H1 (cell line): ENCODE measurements around the gene OS9. TPM values are rescaled to one million over a fixed set of nuclear protein-coding genes. Genes with fewer than 3 reads are reported as not detected.

ENCODE experiments used
- CTCF ChIA-PET: fragments of 300-600 bp; sonication (Branson Sonifier 250); formaldehyde crosslinking; loops from one replicate; lab custom pipeline; 2021; ENCODE audit not compliant: partially characterized antibody; lab: Charles Lee
- POLR2A ChIA-PET: fragments of 300-600 bp; sonication (Branson Sonifier 250); formaldehyde crosslinking; loops from one replicate; lab custom pipeline; 2021; ENCODE audit warnings: inconsistent platforms; ENCODE audit not compliant: partially characterized antibody; lab: Charles Lee
- DNase-seq, 2 experiments: peaks; one replicate each; pipeline versions ENCODE4 v3.0.0 to v3.0.0-alpha.2; 2010 to 2022; ENCODE audit warnings: low spot score in 2 of 2, low read depth in 1 of 2, mixed read lengths in 1 of 2
- FAIRE-seq: peaks from 2 replicates; lab custom pipeline; 2011; peaks lifted over from hg19 to GRCh38; lab: Jason Lieb, UNC
- H2AFZ ChIP-seq: 2 replicates; pipeline ENCODE4 v1.8.1; 2012; ENCODE audit warnings: low read length, inconsistent platforms
- H2AK5ac ChIP-seq: 2 replicates; pipeline ENCODE4 v1.6.1; 2013; ENCODE audit warnings: low read depth, low read length
- H2BK120ac ChIP-seq: replicated peaks from 2 replicates; pipeline ENCODE3; 2013; ENCODE audit warnings: low read depth, low read length, inconsistent platforms
- H2BK12ac ChIP-seq: 2 replicates; pipeline ENCODE4 v1.6.1; 2013; ENCODE audit warnings: low read depth, low read length
- H2BK15ac ChIP-seq: 2 replicates; pipeline ENCODE4 v1.6.1; 2013; ENCODE audit warnings: low read length
- H2BK20ac ChIP-seq: 2 replicates; pipeline ENCODE4 v1.6.1; 2013; ENCODE audit warnings: low read length
- H2BK5ac ChIP-seq: 2 replicates; pipeline ENCODE4 v1.6.1; 2013; ENCODE audit warnings: low read depth, low read length
- H3K14ac ChIP-seq: 2 replicates; pipeline ENCODE4 v1.6.1; 2013; ENCODE audit warnings: inconsistent platforms; ENCODE audit not compliant: insufficient read length
- H3K18ac ChIP-seq: 2 replicates; pipeline ENCODE4 v1.6.1; 2013; ENCODE audit warnings: low read length; ENCODE audit errors: extremely low read depth
- H3K23ac ChIP-seq: 2 replicates; pipeline ENCODE4 v1.6.1; 2013; ENCODE audit warnings: inconsistent platforms; ENCODE audit not compliant: insufficient read length
- H3K23me2 ChIP-seq: 2 replicates; pipeline ENCODE4 v1.6.1; 2013; ENCODE audit warnings: low read depth, low read length
- H3K27ac ChIP-seq: 2 replicates; pipeline ENCODE4 v1.6.1; 2011; ENCODE audit warnings: low read depth, low read length, inconsistent platforms
- H3K27me3 ChIP-seq, 4 experiments: replicated peaks in 1 of 4; 1 replicate in 1 of 4; 2 replicates in 3 of 4; pipeline versions ENCODE4 v1.6.1 to v1.8.1; 2011 to 2013; ENCODE audit warnings: low read length in 3 of 4, mild to moderate bottlenecking in 3 of 4, inconsistent platforms in 2 of 4, mixed read lengths in 2 of 4, moderate library complexity in 1 of 4; ENCODE audit not compliant: control insufficient read depth in 3 of 4, insufficient read depth in 3 of 4; ENCODE audit errors: extremely low read depth in 1 of 4
- H3K36me3 ChIP-seq, 4 experiments: 2 replicates each; pipeline versions ENCODE4 v1.6.1 to v1.8.1; 2011 to 2013; ENCODE audit warnings: mild to moderate bottlenecking in 4 of 4, low read length in 3 of 4, moderate library complexity in 2 of 4, control low read depth in 1 of 4, inconsistent platforms in 1 of 4; ENCODE audit not compliant: insufficient read depth in 4 of 4, control insufficient read depth in 2 of 4
- H3K4ac ChIP-seq: replicated peaks from 2 replicates; pipeline ENCODE3; 2013; ENCODE audit warnings: low read length, low read depth, mixed read lengths, inconsistent platforms; ENCODE audit not compliant: insufficient read length
- H3K4me1 ChIP-seq, 4 experiments: replicated peaks in 1 of 4; 1 replicate in 1 of 4; 2 replicates in 3 of 4; pipeline versions ENCODE4 v1.6.1 to v1.8.1; 2011 to 2013; ENCODE audit warnings: low read length in 3 of 4, inconsistent platforms in 2 of 4, mixed read lengths in 1 of 4; ENCODE audit not compliant: insufficient read depth in 4 of 4, control insufficient read depth in 3 of 4
- H3K4me2 ChIP-seq, 2 experiments: 2 replicates each; pipeline versions ENCODE4 v1.6.1 to v1.8.1; 2011 to 2013; ENCODE audit warnings: low read depth in 2 of 2, low read length in 2 of 2, control low read depth in 1 of 2, inconsistent platforms in 1 of 2, mild to moderate bottlenecking in 1 of 2; ENCODE audit not compliant: insufficient read depth in 1 of 2
- H3K4me3 ChIP-seq, 4 experiments: fragments of 200-600, 300-600 bp in 1 of 4; sonication (generic), shearing (Covaris generic), sonication (Bioruptor Twin) in 1 of 4; 2 replicates each; pipeline versions ENCODE4 v1.5.1 to v1.8.1; 2011 to 2016; ENCODE audit warnings: low read length in 4 of 4, low read depth in 3 of 4, control low read depth in 2 of 4, inconsistent platforms in 2 of 4, mild to moderate bottlenecking in 2 of 4, mixed read lengths in 1 of 4, moderate library complexity in 1 of 4; ENCODE audit not compliant: insufficient read depth in 2 of 4; ENCODE audit errors: extremely low read depth in 1 of 4
- H3K56ac ChIP-seq: replicated peaks from 2 replicates; pipeline ENCODE3; 2013; ENCODE audit warnings: low read depth, mild to moderate bottlenecking, mixed read lengths, low read length, inconsistent platforms; ENCODE audit not compliant: insufficient read length
- H3K79me1 ChIP-seq: 2 replicates; pipeline ENCODE4 v1.6.1; 2013; ENCODE audit warnings: low read depth, low read length, control low read depth
- H3K79me2 ChIP-seq, 2 experiments: 2 replicates each; pipeline versions ENCODE4 v1.6.1 to v1.8.1; 2012 to 2013; ENCODE audit warnings: low read length in 2 of 2, mild to moderate bottlenecking in 2 of 2, inconsistent platforms in 1 of 2; ENCODE audit not compliant: insufficient read depth in 2 of 2, control insufficient read depth in 1 of 2
- H3K9ac ChIP-seq, 4 experiments: replicated peaks in 1 of 4; 1 replicate in 1 of 4; 2 replicates in 3 of 4; pipeline versions ENCODE4 v1.6.1 to v1.8.1; 2011 to 2013; ENCODE audit warnings: low read depth in 3 of 4, low read length in 3 of 4, control low read depth in 2 of 4, mild to moderate bottlenecking in 2 of 4, moderate library complexity in 2 of 4, inconsistent platforms in 1 of 4; ENCODE audit errors: extremely low read depth in 1 of 4
- H3K9me3 ChIP-seq, 2 experiments: 2 replicates each; pipeline versions ENCODE4 v1.6.1 to v1.8.1; 2012 to 2013; ENCODE audit warnings: mild to moderate bottlenecking in 2 of 2, moderate library complexity in 2 of 2, control low read depth in 1 of 2, inconsistent platforms in 1 of 2, low read depth in 1 of 2, low read length in 1 of 2, mixed read lengths in 1 of 2; ENCODE audit not compliant: insufficient read depth in 2 of 2
- H4K20me1 ChIP-seq, 2 experiments: replicated peaks in 1 of 2; 2 replicates each; pipeline versions ENCODE3 to v1.8.1; 2011 to 2013; ENCODE audit warnings: inconsistent platforms in 2 of 2, low read length in 2 of 2, mild to moderate bottlenecking in 1 of 2; ENCODE audit not compliant: insufficient read depth in 2 of 2, control insufficient read depth in 1 of 2
- H4K5ac ChIP-seq: 2 replicates; pipeline ENCODE4 v1.6.1; 2013; ENCODE audit warnings: low read length, low read depth, mixed read lengths, inconsistent platforms; ENCODE audit not compliant: insufficient read length
- H4K8ac ChIP-seq: 2 replicates; pipeline ENCODE4 v1.8.0; 2013; ENCODE audit warnings: mild to moderate bottlenecking, moderate library complexity, low read length, inconsistent platforms; ENCODE audit not compliant: insufficient read depth; ENCODE audit errors: extremely low read depth
- H4K91ac ChIP-seq: replicated peaks from 2 replicates; pipeline ENCODE3; 2013; ENCODE audit warnings: low read length, mixed read lengths, inconsistent platforms; ENCODE audit not compliant: insufficient read length
- POLR2AphosphoS5 ChIP-seq: IDR thresholded peaks from 2 replicates; pipeline ENCODE4 v1.6.1; 2011; ENCODE audit warnings: low read depth, low read length
- SAP30 ChIP-seq: fragments of 300-600 bp; sonication (generic); IDR thresholded peaks from 2 replicates; pipeline ENCODE4 v1.7.1; 2012; ENCODE audit warnings: low read length, moderate library complexity, mild to moderate bottlenecking, inconsistent platforms; ENCODE audit not compliant: insufficient read depth, insufficient replicate concordance
- SP2 ChIP-seq: IDR thresholded peaks from 2 replicates; pipeline ENCODE4 v1.6.1; 2012; ENCODE audit warnings: mild to moderate bottlenecking, low read length, inconsistent platforms
- TBP ChIP-seq: IDR thresholded peaks from 2 replicates; pipeline ENCODE4 v1.6.1; 2011; ENCODE audit warnings: low read depth, low read length, improper control_type of control experiment
- WGBS, 2 experiments: shearing (Covaris generic) in 1 of 2; methylation state at CpG; one replicate each; pipeline versions ENCODE4 v1.1.6 to v1.1.7; 2013 to 2015; ENCODE audit warnings: low lambda C conversion rate in 2 of 2, mixed read lengths in 2 of 2, inconsistent platforms in 1 of 2, low coverage in 1 of 2, missing lambda C conversion rate in 1 of 2; ENCODE audit not compliant: insufficient replicate concordance in 2 of 2, insufficient coverage in 1 of 2, insufficient read length in 1 of 2; ENCODE audit errors: extremely low coverage in 1 of 2, missing lambda C conversion rate in 1 of 2; 5-methylcytosine and 5-hydroxymethylcytosine counted together
- polyA plus RNA-seq, 7 experiments: library from polyadenylated mRNA; depleted of rRNA in 3 of 7; stranded (reverse) in 5 of 7; unstranded in 2 of 7; fragments of >200 nt in 5 of 7; fragments of 200-250 nt in 2 of 7; gene quantifications; 1 replicate in 5 of 7; 2 replicates in 1 of 7; 4 replicates in 1 of 7; pipeline versions ENCODE4 v1.2.1 to v1.2.3, GENCODE V29; 2011 to 2013; ENCODE audit warnings: missing spikeins in 2 of 7, mixed read lengths in 2 of 7
- total RNA-seq: library from RNA; stranded (reverse); fragmentation: NEBNext Ultra II Directional; extraction: Animal tissue kit (Norgen Biotek cat#: 25700); gene quantifications from 2 replicates; pipeline ENCODE4 v1.2.1, GENCODE V29; 2021
- TF ChIP-seq, protein P1 (sequence below): IDR thresholded peaks from 2 replicates; pipeline ENCODE4 v1.6.1; 2011; ENCODE audit warnings: low read length, improper control_type of control experiment

The OS9 gene
- total and polyA plus RNA-seq, 2 of the 8 experiments (the other 6 are each of a cell fraction or from before 2014, with no cell fraction given): 71.0 to 108 TPM

DNA sequence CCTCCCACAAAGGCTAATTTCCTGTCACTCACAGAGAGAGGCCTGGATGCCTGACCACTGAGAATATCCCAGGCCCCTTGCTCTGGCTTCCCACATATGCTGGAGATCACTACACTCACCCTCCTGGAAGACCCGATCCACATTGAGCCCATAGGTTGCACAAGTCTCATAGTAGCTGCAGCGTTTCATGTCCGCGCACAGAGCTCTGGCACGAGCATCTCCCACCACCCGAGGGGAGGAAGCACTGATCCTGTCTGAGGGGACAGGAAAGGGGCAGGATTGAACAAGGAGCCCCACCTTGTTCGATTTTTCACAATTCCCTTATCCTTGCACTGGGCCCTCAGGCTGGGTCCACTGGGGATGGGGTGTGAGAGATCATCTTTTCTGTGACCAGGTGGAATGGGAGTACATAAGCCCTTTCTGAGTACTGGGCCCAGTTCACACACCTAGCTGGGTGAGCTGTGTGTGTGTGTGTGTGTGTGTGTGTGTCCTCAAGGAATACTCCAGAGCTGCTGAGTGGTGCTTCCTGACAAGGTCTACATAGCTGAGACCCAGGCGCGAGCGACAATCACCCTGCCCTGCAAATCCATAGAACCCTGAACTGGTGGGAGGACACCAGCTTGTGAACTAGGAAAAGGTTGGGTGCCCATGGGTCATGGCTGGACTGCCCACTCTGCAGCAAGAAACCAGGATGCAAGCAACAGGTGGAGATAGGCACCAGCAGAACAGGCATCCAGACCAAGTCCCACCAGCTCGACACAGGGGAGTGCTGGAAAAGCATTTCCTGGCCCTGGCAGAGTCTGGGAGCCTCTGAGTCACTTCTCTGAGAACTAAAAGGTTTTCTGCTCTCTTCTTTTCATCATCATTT is 39.0 kb downstream of the OS9 start:
- H2BK5ac ChIP-seq: no peak overlapping the region
- H3K4me1 ChIP-seq: peaks cover 6 to 20% (median 10%) of the 10 kb centered on the region in 4 experiments; a peak in 6 of 7 replicates
- ChIA-PET CTCF (interaction anchor here (0.5 to 11.2 kb wide), 15 partner anchors 9 to 272 kb away, joined by 3 to 149 read pairs (median 4); partner anchors contain the start of genes B4GALNT1 and TSPAN31), POLR2A (interaction anchor here (0.9 to 3.4 kb wide), 4 partner anchors 9 to 113 kb away, joined by 4 to 10 read pairs (median 5); partner anchors contain the start of gene TSPAN31)
- no peaks in the 10 kb centered on the region; the same call in 1 of the 2 replicates for H3K23me2 ChIP-seq
- no peak overlapping the region for H3K27ac ChIP-seq
- TF ChIP-seq TBP (no peak), POLR2AphosphoS5 (no peak), SAP30 (no peak), SP2 (no peak)
- TF ChIP-seq, protein P1, sequence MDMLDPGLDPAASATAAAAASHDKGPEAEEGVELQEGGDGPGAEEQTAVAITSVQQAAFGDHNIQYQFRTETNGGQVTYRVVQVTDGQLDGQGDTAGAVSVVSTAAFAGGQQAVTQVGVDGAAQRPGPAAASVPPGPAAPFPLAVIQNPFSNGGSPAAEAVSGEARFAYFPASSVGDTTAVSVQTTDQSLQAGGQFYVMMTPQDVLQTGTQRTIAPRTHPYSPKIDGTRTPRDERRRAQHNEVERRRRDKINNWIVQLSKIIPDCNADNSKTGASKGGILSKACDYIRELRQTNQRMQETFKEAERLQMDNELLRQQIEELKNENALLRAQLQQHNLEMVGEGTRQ: no peak
- TF ChIP-seq, all 59 proteins: peak for 0
- H2BK20ac ChIP-seq: no peak overlapping the region
- FAIRE-seq: no peak
- H3K4me2 ChIP-seq: no peak overlapping the region
- H3K79me1 ChIP-seq: no peaks in the 10 kb centered on the region
- no peak overlapping the region for H2BK12ac ChIP-seq
- no peaks in the 10 kb centered on the region for H3K79me2 ChIP-seq
- no peak overlapping the region for H3K14ac ChIP-seq
- H4K5ac ChIP-seq: no peak overlapping the region
- no peak overlapping the region for H2AFZ ChIP-seq
- no peak overlapping the region for H3K4ac ChIP-seq
- H3K9ac ChIP-seq: no peak overlapping the region
- H2BK15ac ChIP-seq: no peak overlapping the region
- peaks cover 36 to 96% (median 80%) of the 10 kb centered on the region in 4 experiments for H3K27me3 ChIP-seq
- H4K91ac ChIP-seq: no peak overlapping the region
- no peak for DNase-seq
- no peak overlapping the region for H2BK120ac ChIP-seq
- H3K36me3 ChIP-seq: peaks cover 0 to 5% (median 0%) of the 10 kb centered on the region in 4 experiments; a peak in 1 of 8 replicates
- no peak overlapping the region for H3K4me3 ChIP-seq
- no peak overlapping the region for H3K18ac ChIP-seq
- H3K9me3 ChIP-seq: no peaks in the 10 kb centered on the region; a peak in 1 of 4 replicates
- H4K20me1 ChIP-seq: peaks cover 0 to 17% of the 10 kb centered on the region in 2 experiments
- H4K8ac ChIP-seq: no peak overlapping the region
- no peak overlapping the region for H3K56ac ChIP-seq
- H3K23ac ChIP-seq: no peak overlapping the region
- H2AK5ac ChIP-seq: no peak overlapping the region
- 90% methylated on average over 11 of the region's 11 CpGs; no CpG with 5 or more reads in 1 of the 2 experiments for WGBS, 2 experiments
